GM21360 (cell line): ENCODE data around the gene RAVER1.
"Not testable (repeated sequence)": the region's sequence is repeated elsewhere in the genome, so short reads cannot be mapped to it uniquely, and the experiment has no call there.

Source experiments
- ATAC-seq: cut with Tn5 transposase; IDR thresholded peaks from one replicate; pipeline ENCODE4 v1.9.1; 2021; ENCODE audit warnings: mild to moderate bottlenecking, moderate library complexity; ENCODE audit not compliant: unreplicated experiment

RAVER1 gene

DNA sequence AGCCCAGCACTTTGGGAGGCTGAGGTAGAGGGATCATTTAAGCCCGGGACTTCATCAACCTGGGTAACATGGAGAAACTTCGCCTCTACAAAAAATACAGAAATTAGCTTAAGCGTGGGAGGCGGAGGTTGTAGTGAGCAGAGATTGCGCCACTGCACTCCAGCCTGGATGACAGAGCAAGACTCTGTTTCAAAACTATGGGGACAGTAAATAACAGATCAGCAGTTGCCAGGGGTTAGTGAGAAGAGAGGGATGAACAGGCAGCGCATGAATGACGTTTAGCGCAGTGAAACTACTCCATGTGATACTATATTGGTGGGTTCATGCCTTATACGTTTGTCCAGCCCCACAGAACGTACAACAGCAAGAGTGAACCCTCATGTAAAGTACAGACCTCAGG, 13.2 kb upstream of the RAVER1 start:
- ATAC-seq = no peak

- ATAC-seq = no peak
Measured at GRCh38 chr19:10344780-10345179, 11.5 kb upstream of the RAVER1 start.

- no peak for ATAC-seq
Measured at GRCh38 chr19:10343495-10343894, 10.2 kb upstream of the RAVER1 start.

GRCh38 chr19:10339977-10340376, 6.6 kb upstream of the RAVER1 start:
- ATAC-seq = no peak

- ATAC-seq = no peak
Measured at GRCh38 chr19:10339380-10339960, 6.1 kb upstream of the RAVER1 start, which contains the start of gene ICAM3. ICAM3 (minus strand) TSS chr19:10339624; CDS start chr19:10339614, 10 bp downstream.

- ATAC-seq = no peak
Measured at GRCh38 chr19:10338940-10339339, 5.6 kb upstream of the RAVER1 start.

DNA sequence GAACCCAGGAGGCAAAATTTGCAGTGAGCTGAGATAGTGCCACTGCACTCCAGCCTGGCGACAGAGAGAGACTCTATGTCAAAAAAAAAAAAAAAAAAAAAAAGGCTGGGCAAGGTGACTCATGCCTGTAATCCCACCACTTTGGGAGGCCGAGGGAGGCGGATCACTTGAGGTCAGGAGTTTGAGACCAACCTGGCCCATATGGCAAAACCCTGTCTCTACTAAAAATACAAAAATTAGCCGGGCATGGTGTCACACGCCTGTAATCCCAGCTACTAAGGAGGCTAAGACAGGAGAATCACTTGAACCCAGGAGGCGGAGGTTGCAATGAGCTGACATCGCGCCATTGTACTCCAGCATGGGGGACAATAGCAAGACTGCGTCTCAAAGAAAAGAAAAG, 3.4 kb upstream of the RAVER1 start:
- not testable (repeated sequence) for ATAC-seq

DNA sequence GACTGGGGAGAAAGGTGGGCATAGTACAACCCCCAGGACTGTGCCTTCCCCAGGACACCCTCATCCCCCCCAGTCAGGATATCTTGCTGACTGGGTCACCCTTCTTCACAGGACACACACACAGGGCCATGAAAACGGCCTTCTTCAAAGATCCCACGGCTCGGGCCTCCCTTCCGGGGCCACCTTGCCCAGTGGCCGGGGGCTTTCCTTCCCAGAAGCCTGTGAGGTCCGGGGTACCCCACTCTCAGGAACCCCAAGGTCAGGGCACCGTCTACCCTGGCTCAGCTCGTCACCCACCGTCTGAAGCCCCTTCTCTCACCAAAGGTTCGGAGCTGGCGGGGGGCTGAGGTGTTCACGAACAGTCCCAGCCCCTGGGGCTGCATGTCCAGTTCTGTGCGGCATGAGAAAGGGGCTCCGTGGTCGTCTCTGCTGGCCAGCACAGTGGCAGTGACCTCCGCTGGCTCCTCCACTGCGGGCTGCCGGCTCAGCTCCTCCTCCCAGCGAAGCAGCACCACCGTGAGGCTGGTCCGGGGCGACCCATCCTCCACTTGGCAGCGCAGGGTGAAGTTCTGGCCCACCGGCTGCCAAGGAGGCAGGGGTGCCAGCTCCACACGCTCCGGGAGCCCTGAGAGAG, 2.1 kb upstream of the RAVER1 start:
- ATAC-seq = no peak

DNA sequence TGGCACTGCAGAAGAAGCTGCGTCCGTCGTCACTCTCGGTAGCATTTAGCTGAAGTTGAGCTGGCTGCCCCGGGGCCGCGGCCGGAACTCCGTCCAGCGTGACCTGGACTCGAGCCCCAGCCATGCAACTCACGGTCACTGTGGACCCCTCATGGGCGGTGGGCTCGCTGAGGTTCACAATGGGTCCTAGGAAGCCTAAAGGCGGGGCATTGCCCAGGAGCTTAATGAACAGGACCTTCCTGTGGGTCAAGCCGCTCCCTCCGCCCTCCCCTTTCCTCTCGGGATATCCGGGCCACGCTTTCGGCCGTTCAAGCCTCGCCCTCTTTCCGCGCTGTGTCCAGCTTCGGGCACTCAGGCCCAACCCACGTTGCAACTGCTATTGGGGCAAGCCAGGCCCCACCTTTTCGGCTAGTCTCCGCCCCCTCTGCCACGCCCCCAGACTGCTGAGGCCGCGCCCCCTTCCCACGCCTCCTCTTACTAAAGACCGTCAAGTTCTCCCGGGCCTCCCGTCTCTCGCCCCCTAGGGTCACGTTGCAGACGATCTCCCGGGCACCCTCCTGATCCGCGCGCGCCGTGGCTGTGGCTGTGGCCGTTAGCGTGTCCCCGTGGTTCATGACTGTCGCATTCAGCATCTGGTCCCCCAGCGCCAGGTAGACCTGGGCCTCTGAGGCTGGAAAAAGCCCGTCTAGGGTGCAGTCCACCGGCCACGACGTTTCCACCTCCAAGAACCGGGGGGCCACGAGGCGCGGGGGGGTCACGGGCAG, 1.4 kb upstream of the RAVER1 start:
- ATAC-seq = no peak

DNA sequence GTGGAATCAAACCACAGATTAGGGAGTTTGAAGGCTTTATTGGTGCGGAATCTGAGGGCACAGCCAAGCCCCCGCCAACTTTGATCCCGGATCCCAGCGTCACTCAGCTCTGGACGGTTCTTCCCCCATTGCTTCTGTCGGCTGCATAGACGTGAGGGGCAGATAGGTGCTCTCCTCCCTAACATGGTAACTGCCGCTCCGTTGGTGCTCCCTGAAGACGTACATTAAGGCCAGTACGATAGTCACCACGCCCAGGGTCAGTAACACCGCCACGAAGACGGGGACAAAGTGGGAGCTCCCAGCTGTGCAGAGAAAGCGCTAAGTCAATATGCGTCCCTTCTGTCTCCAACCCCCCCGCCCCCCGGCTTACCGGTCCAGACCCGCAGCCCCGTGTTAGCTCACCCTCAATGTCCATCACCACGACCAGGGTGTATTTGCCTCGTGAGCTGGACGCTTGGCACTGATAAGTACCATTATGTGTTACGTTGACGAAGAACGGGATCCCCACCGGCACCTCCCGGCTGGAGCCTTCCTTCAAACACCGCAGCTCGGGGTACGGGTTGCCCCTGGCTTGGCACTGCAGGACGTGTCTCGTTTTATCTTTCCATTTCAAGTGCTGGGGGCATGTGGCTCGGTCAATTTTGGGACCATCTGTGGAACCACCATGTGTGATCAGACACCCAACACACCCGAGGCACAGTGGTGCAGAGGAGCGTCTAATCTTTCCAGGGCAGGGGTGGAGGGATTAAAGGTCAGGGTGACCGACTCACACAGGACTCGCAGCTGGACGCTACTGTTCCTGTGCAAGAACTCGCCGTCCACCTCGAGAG, 644 bp upstream of the RAVER1 start:
- no peak for ATAC-seq

DNA sequence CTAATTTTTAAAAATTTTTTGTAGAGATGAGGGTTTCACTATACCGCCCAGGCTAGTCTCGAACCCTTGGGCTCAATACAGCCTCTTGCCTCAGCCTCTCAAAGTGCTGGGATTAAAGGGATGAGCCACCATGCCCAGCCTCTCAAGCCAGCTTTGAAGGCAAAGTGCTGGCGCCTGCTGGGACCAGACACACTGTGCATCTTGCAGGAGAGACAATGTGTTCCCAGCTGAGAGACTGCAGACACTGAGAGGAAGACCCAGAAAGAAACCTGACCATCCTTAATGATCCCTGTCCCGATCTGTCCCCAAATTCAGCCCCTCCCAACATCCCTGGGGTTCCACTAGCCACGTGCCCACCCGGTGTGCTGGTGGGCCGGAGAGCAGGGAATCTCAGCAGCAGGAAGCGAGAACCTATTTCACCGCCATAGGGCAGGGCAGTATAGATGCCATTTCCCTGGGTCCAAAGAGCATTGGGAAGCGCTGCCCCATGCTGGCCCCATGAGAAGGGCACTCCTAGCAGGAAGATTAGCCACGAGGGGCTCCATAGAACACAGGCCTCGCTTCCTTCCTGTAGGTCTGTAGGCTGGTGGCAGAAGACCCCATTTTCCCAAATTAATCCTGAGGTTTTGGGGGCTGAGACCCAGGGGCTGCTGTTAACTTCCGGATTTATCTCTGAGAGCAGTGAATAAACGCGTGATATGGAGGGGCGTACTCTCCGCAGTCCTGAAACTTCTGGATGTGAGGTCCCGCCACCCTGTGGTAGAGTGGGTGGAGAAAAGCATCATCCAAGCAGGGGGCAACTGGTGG, 968 bp downstream of the RAVER1 start:
- ATAC-seq = no peak

DNA sequence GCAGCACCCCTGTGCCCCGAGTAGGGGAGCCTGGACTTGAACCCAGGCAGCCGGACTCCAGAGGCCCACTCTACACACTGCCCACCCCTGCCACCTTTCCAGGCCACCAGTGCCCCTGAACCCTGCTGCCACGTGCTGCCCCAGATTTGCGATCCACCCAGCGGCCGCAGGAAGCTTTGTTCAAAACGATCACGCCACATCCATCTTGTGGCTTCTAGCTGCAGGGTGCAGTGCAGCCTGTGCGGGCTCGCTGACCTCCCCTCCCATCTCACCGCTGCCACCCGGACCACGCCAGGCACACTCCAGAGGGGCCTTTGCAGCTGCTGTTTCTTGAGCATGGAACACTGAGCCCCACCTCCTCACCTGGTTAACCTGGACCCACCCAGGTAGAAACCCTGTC, 3.8 kb downstream of the RAVER1 start:
- ATAC-seq = no peak

DNA sequence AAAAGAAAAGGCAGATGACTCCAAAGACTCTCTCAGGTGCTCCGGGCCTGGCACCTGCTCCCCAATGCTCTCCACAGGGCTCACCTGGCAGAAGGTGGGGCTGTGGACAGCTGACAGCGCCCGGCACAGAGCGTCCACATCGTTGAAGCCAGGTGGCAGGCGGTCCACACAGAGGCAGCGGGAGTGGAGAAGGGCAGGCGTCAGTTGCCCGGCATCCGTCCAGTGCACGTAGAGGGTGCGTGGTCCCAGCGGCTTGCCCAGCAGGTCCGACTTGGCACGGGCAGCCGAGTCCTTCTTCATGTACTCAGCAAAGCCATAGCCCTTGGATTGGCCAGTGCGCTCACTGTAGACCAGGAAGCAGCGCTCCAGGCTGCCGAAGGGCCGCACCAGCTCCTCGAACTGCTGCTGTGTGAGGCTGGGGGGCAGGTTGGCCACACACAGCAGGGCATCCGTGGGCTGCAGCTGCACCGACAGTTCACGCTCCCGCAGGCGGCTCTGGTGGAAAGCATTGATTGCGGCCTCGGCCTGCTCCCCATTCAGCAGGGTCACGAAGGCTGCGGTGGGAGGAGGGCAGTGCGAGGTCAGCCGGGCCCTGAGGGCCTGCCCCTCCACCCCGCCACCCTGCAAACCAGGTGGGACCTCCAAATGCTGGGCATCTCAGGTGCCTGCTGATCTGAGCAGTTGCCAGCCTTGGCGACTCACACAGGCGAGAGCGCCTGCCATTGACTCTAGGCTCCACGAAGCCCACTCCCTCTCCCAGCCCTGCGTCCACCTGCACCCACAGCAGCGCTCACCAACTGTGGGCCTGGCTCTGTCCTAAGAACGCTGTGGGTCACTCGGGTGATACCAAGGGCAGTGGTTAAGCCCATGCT, 4.5 kb downstream of the RAVER1 start:
- no peak for ATAC-seq

- ATAC-seq = no peak
Measured at GRCh38 chr19:10327793-10328192, 5.5 kb downstream of the RAVER1 start.

DNA sequence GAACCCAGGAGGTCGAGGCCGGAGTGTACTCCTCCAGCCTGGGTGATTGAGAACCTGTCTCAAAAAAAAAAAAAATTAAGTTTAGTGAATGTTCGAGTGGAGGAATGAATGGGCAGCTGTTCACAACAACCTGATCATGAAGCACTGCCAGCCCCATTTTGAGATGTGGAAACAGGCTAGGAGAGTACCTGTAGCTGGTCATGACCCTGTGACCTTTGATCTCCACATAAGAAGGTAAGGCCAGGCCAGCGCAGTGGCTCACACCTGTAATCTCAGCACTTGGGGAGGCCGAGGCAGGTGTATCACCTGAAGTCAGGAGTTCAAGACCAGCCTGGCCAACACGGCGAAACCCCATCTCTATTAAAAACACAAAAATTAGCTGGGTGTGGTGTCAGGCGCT, 7.6 kb downstream of the RAVER1 start:
- ATAC-seq = no peak

DNA sequence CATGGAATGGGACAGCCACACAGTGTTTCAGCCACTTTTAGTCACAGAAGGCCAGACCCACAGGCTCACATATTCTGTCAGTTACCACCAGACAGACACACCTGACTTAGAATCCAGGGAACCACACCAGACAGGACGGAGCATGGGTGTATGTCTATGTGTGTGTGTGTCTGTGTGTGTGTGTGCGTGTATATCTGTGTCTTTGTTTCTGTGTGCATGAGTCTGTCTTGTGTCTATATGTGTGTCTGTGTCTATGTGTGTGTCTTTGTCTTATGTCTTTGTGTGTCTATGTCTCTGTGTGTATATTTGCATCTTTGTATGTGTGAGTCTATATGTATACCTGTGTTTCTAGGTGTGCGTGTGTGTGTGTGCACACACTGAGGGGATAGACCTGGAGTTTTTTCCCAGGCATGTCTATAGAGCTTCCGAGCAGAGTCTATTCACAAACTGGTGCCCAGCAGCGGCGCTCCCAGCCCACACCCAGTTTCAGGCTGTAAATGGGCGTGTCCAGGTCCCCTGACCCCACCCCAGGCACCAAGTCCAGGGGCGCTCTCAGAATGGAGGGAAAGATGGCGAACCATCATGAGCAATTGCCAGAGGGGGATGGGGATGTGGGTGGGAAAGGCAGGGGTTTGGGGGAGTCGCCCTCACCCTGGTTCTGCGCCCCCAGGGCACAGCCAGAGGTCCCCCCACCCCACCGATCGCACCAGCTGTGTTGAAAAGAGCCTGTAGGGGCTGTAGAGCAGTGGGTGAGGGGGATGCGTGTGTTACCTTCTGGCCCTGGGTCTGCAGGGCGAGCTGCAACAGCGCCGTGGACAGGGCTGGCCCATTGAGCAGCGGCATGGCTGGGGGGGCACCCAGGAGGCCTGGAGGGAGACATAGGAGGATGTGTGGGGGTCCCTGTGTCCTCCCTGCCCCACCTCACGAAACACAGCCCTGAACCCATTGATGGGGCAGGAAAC, 11.2 kb downstream of the RAVER1 start:
- ATAC-seq = no peak

DNA sequence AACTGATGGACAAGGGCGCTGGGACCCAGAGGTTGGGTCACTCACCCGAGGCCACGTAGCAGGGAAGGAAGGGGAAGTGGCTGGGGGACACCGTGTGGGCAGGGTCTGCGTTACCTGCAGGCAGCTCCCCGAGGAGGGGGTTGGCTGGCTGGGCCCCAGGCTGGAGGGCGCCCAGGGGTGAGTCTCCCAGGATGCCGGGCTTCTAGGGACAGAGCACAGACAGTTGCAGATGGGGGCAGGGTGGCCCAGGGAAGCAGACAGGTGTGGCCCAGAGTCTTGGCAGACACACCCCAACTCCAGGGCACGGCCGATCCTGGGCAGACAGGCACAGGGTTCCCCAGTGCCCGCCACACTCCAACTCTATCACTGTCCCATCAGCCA, 11.9 kb downstream of the RAVER1 start:
- ATAC-seq = no peak

DNA sequence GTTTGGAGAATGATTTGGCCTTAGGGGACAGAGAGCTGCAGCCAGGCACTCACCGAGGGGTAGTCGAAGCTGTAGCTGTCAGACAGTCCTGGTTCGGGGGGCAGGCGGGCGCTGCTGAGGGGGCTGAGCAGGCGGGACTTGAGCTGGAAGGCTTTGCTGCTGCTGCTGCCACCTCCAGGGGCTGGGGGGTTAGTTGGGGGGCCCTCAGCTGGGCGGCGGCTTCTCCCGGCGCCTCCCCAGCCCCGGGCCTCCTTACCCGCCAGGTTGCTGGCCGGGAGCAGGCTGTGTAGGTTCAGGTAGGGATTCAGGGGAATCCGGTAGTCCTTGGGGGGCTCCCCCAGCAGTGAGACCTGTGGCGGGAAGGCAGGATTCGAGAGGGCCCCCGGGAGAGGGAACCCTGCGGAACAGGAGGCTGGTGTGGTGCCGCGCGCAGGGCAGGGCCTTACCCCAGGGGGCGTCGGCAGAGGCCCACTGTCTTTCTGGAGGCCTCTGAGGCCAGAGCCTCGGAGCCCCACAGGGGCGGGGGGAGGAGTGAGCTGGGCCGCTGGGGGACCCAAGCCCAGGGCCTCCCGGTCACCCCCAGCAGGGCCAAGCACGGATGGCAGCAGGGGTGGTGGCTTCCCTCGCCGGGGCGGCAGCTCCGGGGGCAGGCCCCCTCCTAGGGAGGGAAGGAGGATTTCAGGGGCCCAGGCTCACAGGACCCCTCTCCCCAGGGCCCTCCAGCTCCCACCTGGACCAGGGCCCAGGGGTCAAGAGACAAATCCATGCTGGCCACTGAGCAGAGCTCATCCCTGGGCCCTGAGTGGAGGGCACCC, 12.5 kb downstream of the RAVER1 start:
- no peak for ATAC-seq
